T-helper 17 cell (primary cell): ENCODE measurements around the gene CTNNA2. TPM values are rescaled to one million over a fixed set of nuclear protein-coding genes. Genes with fewer than 3 reads are reported as not detected.

Experiments used
- ATAC-seq: fragments of 150-1000 bp; cut with Tn5 transposase; 2 replicates; pipeline ENCODE4 v1.10.0; 2021; ENCODE audit warnings: mild to moderate bottlenecking, moderate library complexity
- DNase-seq, 3 donors: peaks; one replicate each; pipeline versions ENCODE4 v3.0.0 to v3.0.0-alpha.2; 2020 to 2021
- H3K9me3 ChIP-seq: one replicate; pipeline ENCODE4 v1.7.0; 2013; ENCODE audit warnings: low read length, mild to moderate bottlenecking; ENCODE audit not compliant: control insufficient read depth, poor library complexity, severe bottlenecking
- H3K27ac Mint-ChIP-seq: one replicate; pipeline ENCODE4 v1.8.0; 2022; ENCODE audit warnings: mild to moderate bottlenecking, moderate library complexity, mixed read lengths
- H3K27me3 Mint-ChIP-seq: one replicate; pipeline ENCODE4 v1.8.0; 2022; ENCODE audit warnings: mixed read lengths
- H3K36me3 Mint-ChIP-seq: one replicate; pipeline ENCODE4 v1.8.0; 2022; ENCODE audit warnings: low read depth, mixed read lengths
- H3K4me1 Mint-ChIP-seq: one replicate; pipeline ENCODE4 v1.8.0; 2022; ENCODE audit warnings: mild to moderate bottlenecking, mixed read lengths
- H3K4me3 Mint-ChIP-seq: one replicate; pipeline ENCODE4 v1.8.0; 2022; ENCODE audit warnings: mild to moderate bottlenecking, moderate library complexity, mixed read lengths
- total RNA-seq, 4 donors: library from RNA in 2 of 4; stranded (reverse) in 2 of 4; gene quantifications; one replicate each; pipeline ENCODE4 v1.2.3 and lab custom pipeline; 2022 to 2026

Gene CTNNA2
- total RNA-seq, 2 donors from 2014 or later, result not detected

DNA sequence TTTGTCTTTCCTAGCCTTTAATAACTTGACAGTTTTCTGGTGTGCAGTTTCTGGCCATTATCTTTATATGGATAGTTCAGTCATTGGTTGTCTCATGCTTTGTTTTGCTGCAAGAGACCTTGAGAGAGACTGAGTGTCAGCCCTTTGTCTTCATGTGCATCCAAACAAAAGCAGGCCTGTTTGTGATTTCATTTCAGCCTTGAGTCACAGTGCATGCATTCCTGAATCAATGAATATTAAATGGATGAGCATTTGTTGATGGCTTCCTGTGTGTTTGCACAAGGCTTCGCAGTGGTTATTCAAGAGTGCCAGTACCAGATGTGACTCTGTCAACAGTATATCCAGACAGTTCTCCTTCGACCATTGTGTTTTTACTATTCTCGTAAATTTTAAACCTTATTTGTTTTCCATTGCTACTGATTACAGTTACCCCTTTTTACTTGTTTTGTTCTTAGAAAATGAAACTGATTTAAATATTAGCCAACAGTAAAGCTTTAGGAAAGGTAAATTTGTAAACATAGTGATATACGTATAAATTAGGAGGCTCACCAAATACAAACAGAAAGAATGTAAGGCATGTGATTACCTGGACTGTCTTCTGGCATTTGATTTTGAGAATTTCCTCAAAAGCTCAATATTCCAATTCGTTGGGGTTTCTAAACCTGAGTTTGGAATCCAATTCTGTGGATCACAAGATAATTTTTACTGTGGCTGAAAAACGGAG is 319.8 kb downstream of the CTNNA2 start:
- Mint-ChIP-seq H3K4me1 (no peaks in the 10 kb centered on the region), H3K4me3 (no peak overlapping the region), H3K27ac (no peak overlapping the region), H3K36me3 (no peaks in the 10 kb centered on the region), H3K27me3 (no peaks in the 10 kb centered on the region)
- H3K9me3 ChIP-seq, result no peaks in the 10 kb centered on the region
- ATAC-seq (no peak), DNase-seq (no peak)

DNA sequence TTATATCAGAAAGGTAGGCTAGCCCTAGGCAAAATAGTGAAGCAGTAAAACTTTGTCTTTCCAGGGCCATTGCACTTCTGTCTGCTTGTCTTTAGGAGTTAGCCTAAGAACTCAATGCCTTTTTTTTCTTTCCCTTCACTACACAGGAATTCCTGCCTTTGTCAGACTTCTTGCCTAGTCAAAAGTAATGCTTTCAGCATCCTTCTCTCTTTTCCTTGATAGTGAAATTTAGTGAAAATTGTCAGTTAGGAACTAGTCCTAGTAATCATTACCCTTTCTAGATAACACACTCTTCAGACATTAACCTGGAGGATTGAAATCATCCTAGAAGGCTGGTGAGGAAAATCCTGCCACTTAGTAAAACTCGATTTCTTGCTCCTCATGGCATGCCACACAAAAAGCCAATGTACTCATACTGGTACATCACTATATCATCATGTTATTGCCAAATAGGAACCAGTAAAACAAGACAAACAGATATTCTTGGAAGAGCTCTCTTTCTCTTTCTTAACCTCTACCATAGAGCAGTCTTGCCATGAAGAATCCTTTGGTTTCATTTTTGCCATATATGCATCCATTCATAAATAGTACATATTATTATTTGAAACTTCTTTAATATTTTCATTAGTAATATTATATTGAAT is 320.5 kb downstream of the CTNNA2 start:
- H3K27me3 Mint-ChIP-seq, result no peaks in the 10 kb centered on the region
- no peak for ATAC-seq
- H3K36me3 Mint-ChIP-seq, result no peaks in the 10 kb centered on the region
- H3K4me1 Mint-ChIP-seq, result no peaks in the 10 kb centered on the region
- DNase-seq, result no peak
- no peaks in the 10 kb centered on the region for H3K9me3 ChIP-seq
- no peak overlapping the region for H3K27ac Mint-ChIP-seq
- H3K4me3 Mint-ChIP-seq, result no peak overlapping the region

DNA sequence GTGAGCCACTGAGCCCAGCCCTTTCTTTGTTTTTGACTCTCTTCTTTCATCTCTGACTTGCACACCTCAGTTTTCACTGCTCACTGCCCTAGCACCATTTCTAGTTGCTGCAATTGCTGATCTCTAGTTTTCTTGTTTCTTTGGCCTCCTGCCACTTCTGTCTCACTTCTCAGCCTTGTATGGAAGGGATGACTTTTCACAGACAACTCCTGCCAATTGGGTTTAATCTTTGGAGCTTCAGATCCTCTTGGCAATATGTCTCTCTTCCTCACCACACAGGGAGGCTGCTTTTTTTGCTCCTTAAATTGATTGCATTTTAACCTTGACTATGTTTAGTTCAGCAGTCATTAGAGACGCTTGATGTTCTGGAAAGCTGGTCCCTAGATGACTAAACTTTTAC is 323.1 kb downstream of the CTNNA2 start:
- DNase-seq (no peak), ATAC-seq (no peak)
- H3K9me3 ChIP-seq, result no peaks in the 10 kb centered on the region
- Mint-ChIP-seq H3K27ac (no peak overlapping the region), H3K36me3 (no peaks in the 10 kb centered on the region), H3K27me3 (no peaks in the 10 kb centered on the region), H3K4me3 (no peak overlapping the region), H3K4me1 (no peaks in the 10 kb centered on the region)

GRCh38 chr2:79844011-79844410 is 331.2 kb downstream of the CTNNA2 start:
- H3K4me3 Mint-ChIP-seq, result no peak overlapping the region
- H3K27me3 Mint-ChIP-seq, result no peaks in the 10 kb centered on the region
- DNase-seq, result no peak
- H3K27ac Mint-ChIP-seq, result no peak overlapping the region
- no peaks in the 10 kb centered on the region for H3K36me3 Mint-ChIP-seq
- H3K4me1 Mint-ChIP-seq, result peaks cover 2% of the 10 kb centered on the region
- ATAC-seq, result no peak
- H3K9me3 ChIP-seq, result no peaks in the 10 kb centered on the region

DNA sequence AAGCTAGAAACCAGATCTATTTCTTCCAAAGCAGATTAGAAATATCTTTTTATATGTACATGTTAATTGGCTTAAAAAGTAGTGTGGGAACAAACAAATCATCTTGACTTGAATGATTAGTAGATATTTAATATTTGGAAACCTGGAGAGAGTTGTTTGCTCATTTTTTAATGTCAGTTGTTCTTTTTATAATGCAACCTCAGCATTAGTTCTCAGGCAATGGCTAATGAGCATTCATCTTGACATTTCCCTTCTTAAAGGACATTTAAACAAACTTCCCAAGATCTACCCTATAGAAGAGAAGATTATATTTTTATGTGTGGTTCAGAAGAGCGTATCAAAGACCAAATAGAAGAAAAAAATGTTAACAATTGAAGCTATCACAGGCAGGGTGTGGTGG is 334.0 kb downstream of the CTNNA2 start:
- no peaks in the 10 kb centered on the region for H3K36me3 Mint-ChIP-seq
- H3K27ac Mint-ChIP-seq, result no peak overlapping the region
- DNase-seq (no peak), ATAC-seq (no peak)
- no peaks in the 10 kb centered on the region for H3K9me3 ChIP-seq
- peaks cover 2% of the 10 kb centered on the region for H3K4me1 Mint-ChIP-seq
- H3K27me3 Mint-ChIP-seq, result no peaks in the 10 kb centered on the region
- H3K4me3 Mint-ChIP-seq, result no peak overlapping the region

GRCh38 chr2:79849241-79849640 is 336.4 kb downstream of the CTNNA2 start:
- H3K36me3 Mint-ChIP-seq, result no peaks in the 10 kb centered on the region
- H3K4me3 Mint-ChIP-seq, result no peak overlapping the region
- H3K9me3 ChIP-seq, result no peaks in the 10 kb centered on the region
- ATAC-seq (no peak), DNase-seq (no peak)
- H3K27me3 Mint-ChIP-seq, result no peaks in the 10 kb centered on the region
- no peak overlapping the region for H3K27ac Mint-ChIP-seq
- H3K4me1 Mint-ChIP-seq, result peaks cover 2% of the 10 kb centered on the region

DNA sequence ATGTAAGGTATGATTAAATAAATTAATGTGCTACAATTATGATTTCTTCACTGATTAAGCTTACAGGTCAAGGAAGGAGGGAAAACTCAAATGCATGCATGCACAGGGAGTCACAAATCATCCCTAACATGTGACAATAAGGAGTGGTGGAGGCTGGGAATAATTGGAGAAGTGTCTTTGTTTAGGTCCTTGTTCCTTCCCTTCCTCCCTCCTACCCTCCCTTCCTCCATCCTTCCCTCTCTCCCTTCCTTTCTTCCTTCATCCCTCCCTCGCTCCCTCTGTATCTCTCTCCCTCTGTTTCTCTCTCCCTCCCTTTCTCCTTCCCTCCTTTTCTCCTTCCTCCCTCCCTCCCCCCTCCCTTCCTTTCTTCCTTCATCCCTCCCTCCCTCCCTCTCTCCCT is 337.1 kb downstream of the CTNNA2 start:
- H3K36me3 Mint-ChIP-seq, result no peaks in the 10 kb centered on the region
- no peak overlapping the region for H3K27ac Mint-ChIP-seq
- H3K4me1 Mint-ChIP-seq, result peaks cover 2% of the 10 kb centered on the region
- DNase-seq (no peak), ATAC-seq (no peak)
- H3K9me3 ChIP-seq, result no peaks in the 10 kb centered on the region
- H3K4me3 Mint-ChIP-seq, result no peak overlapping the region
- H3K27me3 Mint-ChIP-seq, result no peaks in the 10 kb centered on the region

DNA sequence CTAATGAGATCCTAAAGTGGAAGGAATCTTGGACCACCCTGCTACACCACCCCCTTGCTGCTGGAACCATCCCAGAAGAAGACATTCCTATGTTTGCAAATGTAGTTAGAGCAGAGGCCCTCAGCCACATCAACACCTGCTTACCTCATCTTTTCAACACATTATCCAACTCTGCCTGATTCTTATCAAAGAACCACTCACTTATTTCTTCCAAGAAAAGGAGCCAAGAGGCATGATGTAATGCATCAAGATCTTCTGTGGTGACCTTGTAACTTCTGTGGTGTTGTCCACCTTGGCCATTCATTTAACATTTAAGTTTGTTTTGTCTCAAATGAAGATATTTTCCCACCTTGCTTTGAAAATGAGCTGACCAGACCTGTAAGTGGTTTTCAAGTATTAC is 338.1 kb downstream of the CTNNA2 start:
- Mint-ChIP-seq H3K4me1 (peaks cover 2% of the 10 kb centered on the region), H3K4me3 (no peak overlapping the region)
- no peaks in the 10 kb centered on the region for H3K9me3 ChIP-seq

GRCh38 chr2:79855264-79856006 is 342.6 kb downstream of the CTNNA2 start:
- DNase-seq (no peak), ATAC-seq (no peak)
- Mint-ChIP-seq H3K27ac (no peak overlapping the region), H3K4me3 (no peak overlapping the region), H3K27me3 (no peaks in the 10 kb centered on the region), H3K4me1 (no peaks in the 10 kb centered on the region), H3K36me3 (no peaks in the 10 kb centered on the region)
- no peaks in the 10 kb centered on the region for H3K9me3 ChIP-seq

More for the DNA sequence above, 338.1 kb downstream of the CTNNA2 start:
- Mint-ChIP-seq H3K27me3 (no peaks in the 10 kb centered on the region), H3K27ac (no peak overlapping the region), H3K36me3 (no peaks in the 10 kb centered on the region)
- ATAC-seq, result no peak
- DNase-seq, result no peak

- H3K27me3 Mint-ChIP-seq, result no peaks in the 10 kb centered on the region
- no peaks in the 10 kb centered on the region for H3K4me1 Mint-ChIP-seq
- no peaks in the 10 kb centered on the region for H3K36me3 Mint-ChIP-seq
- no peak overlapping the region for H3K4me3 Mint-ChIP-seq
- ATAC-seq (no peak), DNase-seq (no peak)
- no peaks in the 10 kb centered on the region for H3K9me3 ChIP-seq
- no peak overlapping the region for H3K27ac Mint-ChIP-seq
These were observed 345.0 kb downstream of the CTNNA2 start for GRCh38 chr2:79857888-79858287.

DNA sequence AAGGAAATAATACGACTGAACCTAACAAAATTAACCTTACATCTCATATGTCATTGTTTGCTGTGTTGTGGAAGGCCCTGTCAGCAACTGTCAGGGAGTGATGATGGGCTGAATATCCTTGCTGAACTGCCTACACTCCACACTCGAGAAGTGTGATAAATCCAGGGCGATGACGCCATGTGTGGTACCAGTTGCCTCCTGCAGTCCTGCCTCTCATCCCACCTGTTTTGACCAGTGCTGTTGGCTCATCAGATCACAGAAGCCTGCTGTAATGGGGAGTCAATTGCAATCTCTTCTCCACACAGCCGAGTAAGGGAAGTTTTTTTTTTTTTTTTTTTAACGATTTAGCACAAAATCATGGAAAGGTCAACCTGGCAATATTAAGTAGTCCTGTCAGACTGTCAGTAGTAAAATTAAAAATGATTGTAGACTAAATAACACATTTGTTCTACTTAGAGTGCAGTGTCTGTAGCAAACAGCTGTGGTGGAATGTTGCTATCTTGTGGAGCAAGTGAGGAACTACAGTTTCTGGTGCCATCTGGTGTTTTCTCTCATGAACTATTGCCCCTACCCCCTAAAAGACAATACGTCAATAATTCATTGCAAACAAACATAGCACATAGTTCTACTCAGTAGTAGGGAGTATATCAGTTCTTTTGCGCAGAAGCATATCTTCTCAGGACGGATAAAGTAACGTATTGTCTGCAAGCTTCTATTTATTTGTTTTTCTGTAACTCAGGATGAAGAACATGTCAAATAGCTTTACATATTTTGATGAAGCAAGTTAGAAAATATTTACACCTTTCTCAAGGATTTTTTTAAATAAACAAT is 347.6 kb downstream of the CTNNA2 start:
- Mint-ChIP-seq H3K36me3 (no peaks in the 10 kb centered on the region), H3K4me1 (no peaks in the 10 kb centered on the region), H3K27ac (no peak overlapping the region), H3K27me3 (no peaks in the 10 kb centered on the region), H3K4me3 (no peak overlapping the region)
- H3K9me3 ChIP-seq, result no peaks in the 10 kb centered on the region
- no peak for ATAC-seq
- no peak for DNase-seq

DNA sequence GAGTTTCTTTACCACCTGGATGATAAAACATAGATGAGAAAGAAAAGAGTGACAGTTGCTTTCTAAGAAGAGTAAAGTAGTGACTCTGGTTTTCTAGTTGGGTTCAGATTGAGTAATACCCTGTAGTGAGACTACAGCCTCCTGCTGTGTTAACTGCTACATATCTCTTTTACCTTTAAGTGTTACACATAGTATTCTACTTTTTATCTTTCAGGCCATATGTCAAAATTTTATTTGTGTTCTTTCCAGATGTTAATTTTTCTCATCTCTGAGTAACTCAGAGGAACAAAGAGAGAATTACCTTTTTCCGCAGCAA is 348.2 kb downstream of the CTNNA2 start:
- Mint-ChIP-seq H3K4me1 (no peaks in the 10 kb centered on the region), H3K4me3 (no peak overlapping the region), H3K27ac (no peak overlapping the region), H3K27me3 (no peaks in the 10 kb centered on the region), H3K36me3 (no peaks in the 10 kb centered on the region)
- no peak for ATAC-seq
- no peak for DNase-seq
- no peaks in the 10 kb centered on the region for H3K9me3 ChIP-seq

DNA sequence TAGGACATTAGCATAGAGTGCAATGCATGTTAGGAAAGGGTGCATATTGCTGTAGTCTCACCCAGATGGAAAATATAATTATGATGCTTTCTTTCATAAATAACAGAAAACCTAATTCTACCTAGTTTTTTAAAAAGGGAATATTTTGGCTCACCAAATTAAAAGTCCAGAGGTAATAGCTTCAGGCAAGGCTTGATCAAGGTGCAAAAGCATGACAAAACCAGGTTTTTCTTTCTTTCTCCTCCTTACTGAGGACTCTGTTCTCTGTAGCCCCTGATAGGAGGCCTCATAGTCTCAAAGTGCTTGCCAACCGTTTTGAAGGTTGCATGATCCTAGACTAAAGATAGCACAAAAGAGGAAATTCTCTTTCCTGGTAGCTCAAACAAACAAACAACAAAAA is 349.9 kb downstream of the CTNNA2 start:
- DNase-seq (no peak), ATAC-seq (no peak)
- H3K9me3 ChIP-seq, result no peaks in the 10 kb centered on the region
- no peak overlapping the region for H3K27ac Mint-ChIP-seq
- H3K4me1 Mint-ChIP-seq, result no peaks in the 10 kb centered on the region
- H3K4me3 Mint-ChIP-seq, result no peak overlapping the region
- no peaks in the 10 kb centered on the region for H3K27me3 Mint-ChIP-seq
- H3K36me3 Mint-ChIP-seq, result no peaks in the 10 kb centered on the region
